Measurements from ENCODE around the gene FBXW11.

The FBXW11 gene

DNA sequence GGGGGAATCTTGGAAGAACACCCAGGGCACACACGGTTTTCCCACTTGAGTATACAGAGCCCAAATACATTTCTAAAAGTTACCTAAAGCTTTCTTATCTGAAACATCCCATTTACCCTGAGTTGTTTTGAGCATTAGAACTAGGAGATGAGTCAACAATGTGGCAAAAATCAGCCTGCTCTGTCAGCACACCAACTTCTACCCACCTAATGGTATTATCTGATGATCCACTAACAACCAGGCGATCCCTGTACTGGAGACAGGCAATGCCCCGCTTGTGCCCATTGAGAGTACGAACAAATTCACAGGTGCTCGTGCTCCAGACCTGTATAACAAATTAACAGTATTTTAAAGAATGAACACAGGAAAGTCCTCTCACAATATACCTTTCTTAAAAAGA, 133.8 kb downstream of the FBXW11 start:
- no peak for DNase-seq (ENCODE audit: low read depth in 1 of 2, low spot score in 1 of 2)

DNA sequence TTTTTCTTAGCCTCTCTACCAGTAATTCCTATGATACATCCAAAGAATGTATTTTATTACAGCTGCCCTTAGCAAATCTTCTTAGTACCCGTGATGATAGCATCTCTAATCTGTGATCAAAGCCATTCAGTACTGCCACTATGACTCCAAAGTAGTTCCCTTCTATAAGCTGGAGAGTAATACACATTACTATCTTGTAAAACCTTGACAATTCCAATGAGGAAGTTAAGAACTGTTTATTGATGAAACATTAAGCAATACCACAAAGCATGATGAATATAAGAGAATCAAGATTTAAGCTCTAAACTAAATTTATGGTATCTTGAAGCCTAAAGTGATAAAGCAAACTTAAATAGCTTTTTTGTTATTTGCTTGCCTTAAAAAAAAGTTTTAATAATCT, 134.7 kb downstream of the FBXW11 start:
- no peak for DNase-seq (ENCODE audit: low read depth in 1 of 2, low spot score in 1 of 2)

DNA sequence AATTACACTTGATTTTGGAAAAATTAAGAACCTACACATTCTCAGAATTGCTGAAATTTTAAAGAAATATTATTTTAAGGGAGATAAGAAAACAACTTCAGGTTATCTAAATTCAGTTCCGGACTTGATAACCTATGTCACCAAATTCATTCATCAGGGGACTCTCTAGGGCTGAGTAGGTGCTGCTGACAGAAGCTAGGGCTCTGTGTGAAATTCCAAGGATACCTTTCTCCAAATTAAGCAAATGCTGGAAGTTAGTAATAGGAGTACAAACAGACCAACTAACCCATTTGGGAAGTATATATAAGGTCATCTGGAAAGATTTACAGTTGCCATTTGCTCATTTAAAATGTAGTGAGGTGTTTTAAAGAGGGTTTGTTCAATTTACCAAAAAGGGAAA, 136.5 kb downstream of the FBXW11 start:
- no peak for DNase-seq (ENCODE audit: low read depth in 1 of 2, low spot score in 1 of 2)

DNA sequence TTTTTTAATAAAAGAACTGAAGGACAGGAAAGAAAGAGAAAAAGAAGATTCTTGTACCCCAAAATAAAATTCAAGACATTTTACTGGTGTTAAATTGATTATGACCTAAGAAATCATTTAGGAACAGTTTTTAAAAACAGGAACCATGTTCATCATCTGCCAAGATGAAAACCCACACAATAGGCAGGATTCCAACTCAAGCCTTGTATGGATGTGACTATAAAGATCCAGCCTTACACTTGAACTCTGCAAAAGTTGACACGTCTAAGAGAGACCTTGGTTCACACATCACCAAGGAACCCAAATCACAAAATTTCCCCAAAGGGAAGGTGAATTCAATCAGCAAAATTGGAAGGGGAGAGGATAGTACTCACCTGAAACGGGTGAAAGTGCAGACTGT, 138.2 kb downstream of the FBXW11 start:
- DNase-seq (ENCODE audit: low read depth in 1 of 2, low spot score in 1 of 2) = no peak

DNA sequence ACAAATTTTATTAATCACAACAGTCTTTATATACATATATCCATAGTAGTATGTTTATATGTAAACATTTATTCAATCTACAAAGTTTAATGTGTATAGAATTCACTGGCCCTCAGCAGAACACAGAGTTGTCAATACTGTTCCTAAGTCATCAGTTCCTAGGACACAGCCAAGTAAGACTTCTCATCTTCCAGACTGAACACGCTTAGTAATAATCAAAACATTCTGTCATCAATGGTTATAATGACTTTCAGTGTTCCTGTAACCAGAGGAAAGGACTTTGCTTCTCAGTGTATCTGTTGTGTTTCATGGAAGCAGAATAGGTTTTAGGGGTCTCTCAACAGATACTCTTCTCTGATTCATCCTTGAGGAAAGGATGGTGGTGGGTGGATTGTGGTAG, 138.7 kb downstream of the FBXW11 start:
- DNase-seq (ENCODE audit: low read depth in 1 of 2, low spot score in 1 of 2) = no peak

DNA sequence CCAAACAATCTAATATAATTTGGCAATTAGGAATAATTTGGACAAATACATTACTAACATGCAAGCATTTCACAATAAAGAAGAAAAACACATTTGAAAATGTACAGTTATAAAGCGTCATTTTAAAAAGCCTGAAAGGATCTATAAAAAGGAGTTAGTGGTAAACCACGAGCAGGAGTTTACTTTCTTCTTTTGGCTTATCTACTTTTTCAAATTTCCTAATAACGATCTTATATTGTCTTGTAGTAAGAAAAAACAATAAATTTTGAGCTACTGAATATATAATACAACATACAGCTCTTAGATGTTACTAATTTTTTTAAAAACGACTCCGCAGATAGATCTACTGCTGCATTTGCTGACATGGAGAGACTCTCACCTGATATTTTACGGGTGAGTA, 141.0 kb downstream of the FBXW11 start:
- DNase-seq (ENCODE audit: low read depth in 1 of 2, low spot score in 1 of 2) = no peak

DNA sequence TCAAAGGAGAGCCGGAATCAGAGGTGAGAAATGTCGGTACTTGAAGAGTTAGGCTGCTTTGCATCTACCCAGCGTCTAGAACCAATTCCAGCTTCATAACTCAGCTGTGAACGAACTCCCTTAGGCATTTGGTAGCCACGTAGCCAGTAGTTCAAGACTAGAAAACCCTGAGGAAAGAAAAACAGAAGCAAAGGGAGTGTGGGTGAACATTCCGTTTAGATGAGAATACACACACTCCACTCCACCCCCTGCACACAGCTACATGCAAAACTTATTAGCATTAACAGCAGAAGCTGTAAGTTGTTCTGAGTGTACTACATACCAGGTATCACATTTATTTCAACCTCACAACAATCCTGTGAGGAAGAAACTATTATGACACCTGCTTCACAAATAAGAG, 142.5 kb downstream of the FBXW11 start:
- no peak for DNase-seq (ENCODE audit: low read depth in 1 of 2, low spot score in 1 of 2)

DNA sequence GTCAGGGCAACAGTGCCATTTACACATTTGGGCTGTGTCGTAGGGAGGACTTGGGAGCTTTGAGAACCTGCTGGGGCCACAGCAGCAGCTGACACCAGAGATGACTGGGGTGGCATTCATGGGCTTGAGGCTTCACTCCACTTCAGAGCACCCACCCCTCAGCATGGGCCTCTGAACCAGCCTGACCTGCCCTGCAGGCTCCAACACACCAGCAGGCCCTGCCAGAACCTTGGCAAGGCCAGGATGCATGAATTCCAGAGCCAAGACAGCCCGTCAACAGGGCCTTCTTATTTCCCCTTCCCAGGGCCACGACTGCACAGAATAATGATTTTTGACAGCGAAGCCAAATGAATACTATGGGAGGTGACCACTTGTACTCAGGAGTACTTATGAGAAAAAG, 143.8 kb downstream of the FBXW11 start:
- no peak for DNase-seq (ENCODE audit: low read depth in 1 of 2, low spot score in 1 of 2)

DNA sequence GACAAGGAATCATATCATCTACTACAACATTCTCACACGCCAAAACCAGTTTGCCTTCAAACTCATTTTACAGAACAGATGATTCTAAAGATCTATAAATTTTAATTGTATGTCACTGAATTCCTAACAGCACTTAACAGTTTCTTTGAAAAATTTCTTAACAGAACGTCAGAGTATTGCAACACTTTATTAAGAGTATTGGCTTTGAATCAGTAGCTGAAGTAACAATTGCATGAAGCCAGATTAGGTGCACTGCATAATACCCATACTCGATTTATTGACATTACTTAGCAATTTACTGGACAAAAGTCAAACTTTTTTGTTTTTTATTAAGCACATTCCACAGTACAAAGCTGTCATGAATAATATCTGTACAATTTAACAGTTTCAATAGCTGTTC, 145.1 kb downstream of the FBXW11 start:
- no peak for DNase-seq (ENCODE audit: low read depth in 1 of 2, low spot score in 1 of 2)

DNA sequence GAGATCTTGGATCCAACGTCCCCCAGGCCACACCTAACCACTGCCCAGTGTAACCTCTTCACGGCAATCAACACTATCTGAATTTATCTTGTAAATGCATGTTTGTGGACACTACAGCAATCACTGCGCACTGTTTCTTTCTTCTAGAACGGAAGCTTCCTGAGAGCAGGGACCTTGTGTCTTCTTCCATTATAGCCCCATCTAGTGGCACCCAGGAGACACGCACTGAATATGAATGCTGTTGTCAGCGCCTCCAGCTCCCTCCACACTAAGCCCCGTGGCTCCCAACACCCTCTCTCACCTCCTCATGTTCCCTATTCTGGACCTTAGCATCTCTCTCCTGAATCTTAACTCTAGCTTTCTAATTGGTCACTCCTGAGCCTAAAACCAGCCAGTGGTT, 148.1 kb downstream of the FBXW11 start:
- no peak for DNase-seq (ENCODE audit: low read depth in 1 of 2, low spot score in 1 of 2)

DNA sequence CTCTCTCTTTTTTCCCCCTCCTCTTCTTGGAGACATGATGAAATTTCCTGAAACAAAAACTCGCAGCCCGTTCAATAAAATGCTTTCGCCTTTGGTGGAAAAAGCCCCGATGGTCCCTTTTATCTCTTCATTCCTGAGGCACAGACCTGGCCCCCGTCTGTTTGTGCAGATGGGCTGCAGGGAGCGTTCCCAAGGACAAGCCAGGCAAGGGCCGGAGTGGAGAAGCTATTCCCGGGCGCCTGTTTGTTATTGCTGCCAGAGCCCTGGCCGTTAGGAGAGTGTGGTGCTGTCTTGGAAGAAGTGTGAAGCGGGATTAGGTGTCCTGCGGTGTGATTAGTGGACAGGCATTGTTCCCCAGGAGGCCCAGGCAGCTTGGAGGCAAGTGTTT, 149.0 kb downstream of the FBXW11 start:
- DNase-seq (ENCODE audit: low read depth in 1 of 2, low spot score in 1 of 2) = no peak

DNA sequence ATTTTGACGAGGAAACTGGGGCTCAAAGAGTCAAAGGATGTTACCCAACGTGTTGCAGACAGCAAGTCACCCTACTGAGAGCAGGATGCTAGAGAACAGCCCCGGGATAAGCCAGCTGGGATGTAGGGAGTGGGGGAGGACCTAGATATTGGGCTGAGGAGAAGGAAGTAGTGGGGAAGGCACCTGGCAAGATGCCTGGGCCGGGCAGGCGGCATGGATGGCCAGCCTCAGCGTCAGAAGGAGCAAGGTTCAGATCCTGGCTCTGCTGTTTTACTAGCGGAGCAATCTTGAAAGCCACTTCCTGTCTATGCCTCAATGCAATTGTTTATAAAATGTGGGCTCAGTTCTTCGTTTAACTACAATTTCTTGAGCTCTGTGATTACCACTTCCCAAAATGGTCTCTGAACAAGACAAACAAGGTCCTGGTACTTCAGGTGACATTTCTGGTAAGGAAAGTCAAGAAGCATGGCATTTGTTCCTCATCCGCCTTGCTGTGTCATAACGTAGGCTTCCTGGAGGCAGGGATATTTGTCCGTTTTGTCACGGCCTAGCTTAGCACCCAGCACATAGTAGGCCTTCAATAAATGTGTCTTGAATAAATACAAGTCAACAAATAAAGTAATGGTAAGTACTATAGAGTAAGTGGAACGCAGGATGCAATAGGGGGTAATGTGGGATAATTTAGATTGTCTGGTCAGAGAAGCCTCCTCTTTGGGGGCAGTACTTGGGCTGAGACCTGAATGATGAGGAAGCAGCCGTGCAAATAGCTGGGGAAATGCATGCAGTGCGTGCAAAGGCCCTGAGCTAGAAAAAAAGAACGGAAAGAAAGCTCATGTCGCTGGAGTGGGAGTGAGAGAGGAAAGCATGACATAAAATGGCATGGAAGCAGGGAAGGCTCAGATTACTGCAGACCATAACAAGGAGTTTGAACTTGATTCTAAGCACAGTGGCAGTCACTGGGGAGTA, 150.4 kb downstream of the FBXW11 start:
- no peak for DNase-seq (ENCODE audit: low read depth in 1 of 2, low spot score in 1 of 2)

DNA sequence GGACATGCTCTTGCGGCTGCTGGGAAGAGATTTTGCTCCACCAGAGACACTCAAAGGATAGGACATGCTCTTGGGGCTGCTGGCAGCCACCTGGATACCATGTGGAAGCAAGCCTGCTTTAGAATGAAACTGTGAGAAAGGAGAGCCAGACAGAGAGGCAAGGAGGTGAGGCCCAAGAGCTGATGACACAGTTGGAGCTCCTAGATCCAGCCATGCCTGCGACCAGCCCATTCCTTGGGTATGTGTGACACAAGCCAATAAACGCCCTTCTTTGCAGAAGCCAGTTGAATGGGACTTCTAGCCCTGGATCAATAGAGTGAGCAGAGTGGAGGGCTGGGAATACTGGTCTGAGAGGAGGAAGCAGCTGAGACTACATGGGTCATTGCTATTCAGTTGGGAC, 151.2 kb downstream of the FBXW11 start:
- DNase-seq (ENCODE audit: low read depth in 1 of 2, low spot score in 1 of 2) = no peak

DNA sequence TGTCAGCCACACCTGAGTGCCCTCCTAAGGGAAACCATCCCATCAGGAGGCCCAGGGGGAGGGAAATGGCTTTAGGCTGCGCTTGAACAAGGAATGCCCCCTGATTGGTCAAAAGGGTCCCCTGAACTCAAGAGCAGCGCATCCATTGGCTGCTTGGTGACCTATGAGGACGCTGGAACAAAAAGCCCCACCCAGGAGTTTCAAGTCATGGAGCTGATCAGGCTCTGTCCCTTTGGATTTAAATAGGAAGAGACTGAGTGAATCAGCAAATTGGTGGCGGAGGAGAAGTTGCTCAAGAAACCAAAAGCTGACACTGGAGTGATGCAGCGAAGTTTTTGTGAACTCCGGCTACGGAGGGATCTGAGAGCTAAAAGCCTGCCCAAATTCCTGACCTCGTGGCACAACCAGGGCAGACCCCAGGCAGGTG, 154.2 kb downstream of the FBXW11 start:
- no peak for DNase-seq (ENCODE audit: low read depth in 1 of 2, low spot score in 1 of 2)

DNA sequence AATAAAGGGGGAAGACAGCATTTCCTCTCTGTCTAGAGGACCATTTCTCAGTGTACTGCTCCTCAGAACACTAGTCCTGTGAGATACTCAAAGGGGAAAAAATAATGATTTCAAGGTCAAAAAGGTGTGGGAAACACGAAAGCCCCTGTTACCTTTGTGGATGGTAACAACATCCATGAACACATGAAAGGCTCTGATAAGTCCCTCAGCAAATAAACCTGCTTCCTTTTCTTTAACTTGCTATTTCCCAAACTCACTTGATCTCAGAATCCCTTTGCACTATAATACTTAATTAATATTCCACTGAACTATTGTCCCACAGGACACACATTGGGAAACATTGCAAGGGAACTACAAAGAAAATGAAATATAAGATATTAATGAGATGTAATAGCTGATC, 155.2 kb downstream of the FBXW11 start:
- DNase-seq (ENCODE audit: low read depth in 1 of 2, low spot score in 1 of 2) = no peak

DNA sequence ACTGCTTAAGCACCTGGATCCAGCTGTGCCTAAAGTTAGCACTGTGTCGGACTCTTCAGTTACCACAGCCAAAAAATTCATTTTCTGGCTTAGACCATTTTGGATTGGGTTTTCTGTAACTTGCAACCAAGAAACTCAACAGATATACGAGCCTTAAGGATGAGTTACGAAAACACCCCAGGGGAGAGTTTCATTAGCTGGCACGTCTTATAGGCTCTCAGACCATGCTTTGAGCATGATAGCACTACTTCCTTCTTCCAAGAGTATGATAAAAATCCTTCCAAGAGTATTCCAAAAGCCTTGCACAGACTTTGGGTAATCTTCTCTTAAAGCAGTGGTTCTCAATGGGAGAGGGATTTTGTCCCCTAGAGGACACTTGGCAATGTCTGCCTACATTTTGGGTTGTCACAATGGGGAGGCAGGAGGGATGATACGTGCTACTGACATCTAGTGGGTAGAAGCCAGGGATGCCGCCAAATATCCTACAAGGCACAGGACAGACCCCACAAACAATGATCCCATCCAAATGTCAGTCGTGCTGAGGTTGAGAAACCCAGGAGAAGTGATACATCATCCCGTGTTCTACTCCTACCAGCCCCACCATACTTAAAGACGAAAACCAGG, 156.0 kb downstream of the FBXW11 start:
- no peak for DNase-seq (ENCODE audit: low read depth in 1 of 2, low spot score in 1 of 2)

DNA sequence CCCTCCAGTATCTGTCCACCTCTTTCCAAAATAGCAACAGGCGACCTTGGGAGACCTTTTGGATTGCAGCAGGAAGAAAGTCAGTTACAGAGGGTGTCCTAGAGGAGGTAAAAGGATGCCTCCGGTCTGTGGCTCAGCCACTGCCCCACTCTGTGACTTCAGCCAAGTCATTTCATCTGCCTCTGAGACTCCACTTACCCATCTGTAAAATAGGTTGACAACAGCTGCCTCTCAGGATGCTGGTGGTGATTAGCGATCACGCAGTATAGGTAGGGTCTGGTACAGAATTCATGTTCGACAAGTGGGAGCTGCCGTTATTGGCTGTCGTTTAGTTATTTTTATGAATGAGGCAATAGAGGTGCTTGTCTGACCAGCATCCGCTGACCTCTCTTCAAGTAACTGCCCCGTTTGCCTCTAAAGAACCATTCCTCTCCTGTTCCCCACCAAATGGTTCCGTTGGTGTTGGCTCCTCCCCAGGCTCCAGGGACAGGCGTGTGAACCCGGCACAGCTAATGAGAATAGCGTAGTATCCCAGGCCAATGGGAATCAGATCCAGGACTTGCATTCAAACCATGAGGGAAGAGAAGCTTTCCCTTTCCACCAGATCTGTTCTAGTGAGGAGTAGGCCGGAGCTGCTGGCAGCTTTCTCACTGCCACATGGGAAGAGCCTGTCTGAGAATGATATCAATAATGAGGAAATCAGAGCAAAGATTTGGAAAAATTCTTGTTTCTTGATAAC, 156.7 kb downstream of the FBXW11 start:
- no peak for DNase-seq (ENCODE audit: low read depth in 1 of 2, low spot score in 1 of 2)

DNA sequence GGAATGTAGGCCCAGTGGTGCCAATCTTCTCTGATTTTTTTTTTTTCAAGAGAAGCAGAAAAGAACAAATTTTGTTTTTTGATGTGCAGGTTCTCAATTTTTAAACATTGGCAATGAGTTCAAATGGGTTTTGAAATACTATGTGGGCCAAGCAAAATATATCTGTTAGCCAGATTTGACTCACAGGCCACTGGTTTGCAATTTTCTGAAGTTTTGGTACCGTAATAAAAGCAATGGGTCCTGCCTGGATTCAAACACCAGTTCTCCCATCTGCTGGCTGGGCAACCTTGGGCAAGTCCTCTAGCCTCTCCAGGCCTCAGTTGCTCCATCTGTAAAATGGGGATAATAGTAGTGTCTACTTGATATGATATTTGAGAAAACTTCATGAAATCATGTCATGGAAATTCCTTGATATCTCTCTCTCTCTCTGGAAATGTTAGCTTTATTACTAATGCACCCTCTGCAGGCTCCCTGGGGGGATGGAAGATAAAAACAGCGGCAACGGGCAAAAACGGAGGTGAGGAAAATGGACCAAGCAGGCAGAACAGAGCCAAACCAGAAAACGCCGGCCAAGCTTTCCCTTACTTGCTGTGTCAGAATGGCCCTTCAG, 157.4 kb downstream of the FBXW11 start:
- DNase-seq (ENCODE audit: low read depth in 1 of 2, low spot score in 1 of 2) = no peak

DNA sequence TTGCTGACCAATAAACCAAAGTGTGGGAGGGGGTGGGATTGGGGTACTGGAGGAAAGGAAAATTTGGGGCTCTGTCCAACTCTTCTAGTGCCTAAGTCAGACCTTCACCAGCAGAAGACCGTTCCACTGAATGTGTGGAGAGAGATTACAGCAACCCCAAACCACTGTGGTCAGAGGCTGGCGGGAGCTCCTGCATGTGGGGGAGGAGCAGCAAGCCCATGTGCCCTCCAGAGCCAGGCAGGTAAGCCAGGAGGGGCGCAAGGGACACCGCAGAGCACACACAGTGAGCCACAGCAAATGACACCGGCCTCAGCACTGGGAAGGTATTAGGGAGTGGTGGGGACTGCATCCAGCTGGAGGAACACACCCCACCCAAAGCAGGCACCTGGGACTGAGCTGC, 158.0 kb downstream of the FBXW11 start:
- DNase-seq (ENCODE audit: low read depth in 1 of 2, low spot score in 1 of 2) = no peak

DNA sequence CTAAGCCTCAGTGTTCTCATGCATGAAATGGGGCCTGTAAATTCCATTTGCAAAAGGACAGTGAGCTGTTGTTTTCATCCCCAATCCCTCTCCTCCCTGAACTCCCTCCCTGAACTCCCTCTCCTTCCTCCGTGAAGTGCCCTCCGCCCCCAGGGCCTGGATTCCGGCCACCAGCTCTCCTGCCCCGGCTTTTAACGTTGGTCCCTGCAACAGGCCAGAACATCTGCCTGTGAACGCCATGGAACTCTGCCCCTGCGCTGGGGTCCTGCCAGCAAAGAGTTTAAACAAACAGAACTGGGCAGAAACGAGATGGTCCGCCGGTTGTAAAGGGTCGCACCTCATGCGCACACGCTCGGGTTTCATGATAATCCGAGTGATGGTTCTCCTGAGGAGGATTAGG, 158.4 kb downstream of the FBXW11 start:
- no peak for DNase-seq (ENCODE audit: low read depth in 1 of 2, low spot score in 1 of 2)

DNA sequence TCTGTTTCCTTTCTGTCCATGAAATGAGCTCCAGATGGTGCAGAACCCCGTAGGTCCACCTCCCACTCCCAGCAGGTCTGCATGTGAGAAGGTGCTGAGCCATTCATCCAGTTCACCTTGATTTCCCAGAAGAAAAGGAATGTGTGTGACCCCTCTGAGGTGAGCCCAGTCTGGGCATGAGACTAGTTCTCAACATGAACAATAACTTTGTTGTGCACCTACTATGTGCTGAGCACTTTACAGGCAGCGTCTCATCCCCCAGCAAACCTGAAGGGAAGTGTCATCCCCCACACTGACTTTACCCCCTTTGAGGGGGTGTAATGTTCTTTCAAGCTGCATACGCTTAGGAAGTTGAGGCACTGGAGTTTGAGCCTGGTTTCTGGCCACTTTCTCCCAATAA, 159.4 kb downstream of the FBXW11 start:
- no peak for DNase-seq (ENCODE audit: low read depth in 1 of 2, low spot score in 1 of 2)

DNA sequence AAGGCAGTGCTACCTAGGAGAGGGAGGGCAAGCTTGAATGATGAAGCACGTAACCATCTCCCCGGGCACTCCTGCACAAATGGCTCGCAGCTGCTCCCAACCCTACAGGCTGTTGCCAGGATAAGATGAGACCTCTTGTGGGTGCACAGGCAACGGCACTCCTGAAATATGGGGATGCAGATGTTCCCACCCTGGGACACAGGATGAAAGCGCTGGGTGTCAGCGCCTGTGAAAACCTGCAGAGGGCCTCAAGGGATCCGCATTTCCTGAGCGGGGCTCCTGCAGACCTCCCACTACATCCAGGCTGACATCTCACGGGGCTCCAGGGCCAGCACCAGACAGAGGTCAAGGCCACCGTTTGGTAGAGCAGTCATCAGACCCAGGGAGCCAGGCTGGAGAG, 160.1 kb downstream of the FBXW11 start:
- no peak for DNase-seq (ENCODE audit: low read depth in 1 of 2, low spot score in 1 of 2)

Data from activated CD4-positive, alpha-beta T cell treated with anti-CD3 and anti-CD28 coated beads, Interleukin-2, amount 50 U/mL, for 24 hours (primary cell).